Left lung (tissue), 10 donors: ENCODE data around the gene GPR156. TPM values are rescaled to one million over a fixed set of nuclear protein-coding genes. Genes with fewer than 3 reads are reported as not detected.

ENCODE experiments used
- ATAC-seq: fragments of 200-7000 bp; cut with Tn5 transposase; one replicate; pipeline ENCODE4 v1.9.1; 2020; ENCODE audit warnings: moderate library complexity
- DNase-seq, 4 donors: peaks; one replicate each; pipeline ENCODE4 v3.0.0-alpha.2; 2013 to 2020
- H3K27ac ChIP-seq, 2 donors: fragments of 200-600 bp; sonication (generic) in 1 of 2; one replicate each; pipeline versions ENCODE4 v1.5.0 to v1.8.0; 2020 to 2021
- H3K27me3 ChIP-seq, 2 donors: fragments of 200-600 bp; sonication (generic) in 1 of 2; one replicate each; pipeline versions ENCODE4 v1.5.0 to v1.8.0; 2020 to 2021
- H3K36me3 ChIP-seq, 2 donors: fragments of 200-600 bp; sonication (generic) in 1 of 2; one replicate each; pipeline versions ENCODE4 v1.5.0 to v1.8.0; 2020 to 2021
- H3K4me1 ChIP-seq, 2 donors: fragments of 200-600 bp; one replicate each; pipeline ENCODE4 v1.8.0; 2021
- H3K4me3 ChIP-seq, 2 donors: fragments of 200-600 bp; sonication (generic) in 1 of 2; one replicate each; pipeline versions ENCODE4 v1.5.0 to v1.8.0; 2020 to 2021; ENCODE audit warnings: mild to moderate bottlenecking in 1 of 2
- H3K9me3 ChIP-seq, 2 donors: fragments of 200-600 bp; sonication (generic) in 1 of 2; one replicate each; pipeline versions ENCODE4 v1.5.0 to v1.8.0; 2020 to 2021
- CTCF ChIP-seq, 2 donors: fragments of 200-600 bp; sonication (generic) in 1 of 2; IDR thresholded peaks; one replicate each; pipeline versions ENCODE4 v1.5.0 to v1.8.0; 2021; ENCODE audit warnings: antibody characterized with exemption in 2 of 2
- intact Hi-C, 2 donors: fragments of 100-400 bp; cut with DNase I; formaldehyde crosslinking; loops; one replicate each; pipeline versions ENCODE4 v1.11.2 to v1.14.2; 2022
- polyA plus RNA-seq, 6 donors: library from polyadenylated mRNA; unstranded; fragments of 120-200 nt; gene quantifications; one replicate each; pipeline ENCODE4 v1.2.1, GENCODE V29; 2013; ENCODE audit not compliant: insufficient read length in 6 of 6
- total RNA-seq, 2 donors: library from RNA; stranded (reverse); fragmentation: NEBNext Ultra II Directional; extraction: Animal tissue kit (Norgen Biotek cat#: 25700); gene quantifications; one replicate each; pipeline ENCODE4 v1.2.1, GENCODE V29; 2021
- donor health status: DM: no; HTN: yes; CAD: no.
- donor health status: DM: no; HTN: no; CAD: no.

The GPR156 gene
- total and polyA plus RNA-seq, 8 donors, result 0.34 to 3.2 (median 2.0) TPM

GRCh38 chr3:120285508-120285841 is 453 bp upstream of the GPR156 start:
- ATAC-seq, result no peak
- Histone ChIP-seq H3K27me3 (peaks cover 6 to 55% of the 10 kb centered on the region in 2 donors), H3K9me3 (no peaks in the 10 kb centered on the region), H3K36me3 (no peaks in the 10 kb centered on the region), H3K27ac (no peak overlapping the region), H3K4me1 (peaks cover 0 to 7% of the 10 kb centered on the region in 2 donors), H3K4me3 (peak overlapping the region; percentile 31 to 35)
- no peak for TF ChIP-seq CTCF (IDR thresholded peaks at IDR 0.05)
- no peak for DNase-seq
- intact Hi-C loops, result no loop called here

- Histone ChIP-seq H3K36me3 (no peaks in the 10 kb centered on the region), H3K4me3 (no peak overlapping the region), H3K27ac (no peak overlapping the region), H3K9me3 (no peaks in the 10 kb centered on the region), H3K4me1 (peaks cover 0 to 7% of the 10 kb centered on the region in 2 donors), H3K27me3 (peaks cover 6 to 40% of the 10 kb centered on the region in 2 donors)
- no peak for ATAC-seq
- no peak for TF ChIP-seq CTCF (IDR thresholded peaks at IDR 0.05)
- intact Hi-C loops, result no loop called here
- no peak for DNase-seq
Measured at GRCh38 chr3:120281261-120281660, 3.8 kb downstream of the GPR156 start.

- DNase-seq (peak in 1 of 4 donors; percentile 44), ATAC-seq (peak; percentile 74)
- H3K4me3 ChIP-seq, result no peak overlapping the region
- H3K27ac ChIP-seq, result no peak overlapping the region
- H3K4me1 ChIP-seq, result peaks cover 0 to 7% of the 10 kb centered on the region in 2 donors
- intact Hi-C loops, result no loop called here
- no peaks in the 10 kb centered on the region for H3K9me3 ChIP-seq
- peaks cover 5 to 33% of the 10 kb centered on the region in 2 donors for H3K27me3 ChIP-seq
- H3K36me3 ChIP-seq, result no peaks in the 10 kb centered on the region
- TF ChIP-seq CTCF (IDR thresholded peaks at IDR 0.05), result no peak
Measured at GRCh38 chr3:120280566-120280965, 4.5 kb downstream of the GPR156 start.

- H3K27ac ChIP-seq, result no peak overlapping the region
- DNase-seq (no peak), ATAC-seq (no peak)
- no peaks in the 10 kb centered on the region for H3K9me3 ChIP-seq
- H3K4me3 ChIP-seq, result no peak overlapping the region
- H3K36me3 ChIP-seq, result no peaks in the 10 kb centered on the region
- peaks cover 0 to 28% of the 10 kb centered on the region in 2 donors for H3K27me3 ChIP-seq
- no peak for TF ChIP-seq CTCF (IDR thresholded peaks at IDR 0.05)
- H3K4me1 ChIP-seq, result peaks cover 0 to 3% of the 10 kb centered on the region in 2 donors
- intact Hi-C loops, result no loop called here
Measured at GRCh38 chr3:120280026-120280425, 5.0 kb downstream of the GPR156 start.

GRCh38 chr3:120276767-120277166 is 8.3 kb downstream of the GPR156 start:
- Histone ChIP-seq H3K4me1 (no peaks in the 10 kb centered on the region), H3K9me3 (no peaks in the 10 kb centered on the region), H3K27ac (no peak overlapping the region), H3K27me3 (no peaks in the 10 kb centered on the region), H3K4me3 (no peak overlapping the region), H3K36me3 (no peaks in the 10 kb centered on the region)
- ATAC-seq (no peak), DNase-seq (no peak)
- intact Hi-C loops, result no loop called here
- no peak for TF ChIP-seq CTCF (IDR thresholded peaks at IDR 0.05)
